Measurements from ENCODE around the gene HBS1L. TPM values are rescaled to one million over a fixed set of nuclear protein-coding genes. Genes with fewer than 3 reads are reported as not detected.

Gene HBS1L
- total RNA-seq, 2 experiments from 2014 or later = 82.9 to 93.1 TPM

DNA sequence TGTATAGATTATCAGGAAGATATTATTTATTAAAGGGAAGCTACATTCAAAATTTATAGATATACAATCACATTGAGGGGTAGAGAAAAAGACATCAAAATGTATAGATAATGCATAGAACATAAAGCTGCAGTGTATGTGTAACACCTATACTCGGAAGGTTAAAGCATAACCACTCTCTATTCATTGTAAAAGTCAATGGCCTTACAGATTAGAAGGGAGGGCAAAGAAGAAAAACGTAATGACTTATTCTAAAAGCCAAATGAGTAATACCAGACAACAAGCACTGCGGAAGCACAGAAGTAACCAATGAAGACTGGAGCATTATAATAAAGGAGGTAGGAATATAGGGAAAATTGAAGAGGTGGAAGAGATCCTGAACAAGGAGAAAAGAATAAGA lies 11.3 kb downstream of the HBS1L start:
- POLR2A ChIA-PET = interaction anchor here (0.6 to 2.9 kb wide), 13 partner anchors 8 to 419 kb away, joined by 3 to 23 read pairs (median 3); partner anchors contain the start of gene HBS1L
- H2AFZ ChIP-seq (ENCODE audit: low read length) = no peak overlapping the region
- peaks cover 21% of the 10 kb centered on the region for H4K20me1 ChIP-seq (ENCODE audit: insufficient read depth, low read length)
- no peak overlapping the region for H3K4me2 ChIP-seq (ENCODE audit: low read length)
- no TSS peak for BruUV-seq (replicated peaks)
- intact Hi-C loops (cut with micrococcal nuclease; ENCODE audit: unreplicated experiment) = no loop called here
- peaks cover 89% of the 10 kb centered on the region for H3K79me2 ChIP-seq (ENCODE audit: insufficient read depth, low read depth, low read length)
- no peak for DNase-seq (ENCODE audit: low spot score)
- H3K36me3 ChIP-seq (ENCODE audit: insufficient read depth, low read length) = peaks cover 78% of the 10 kb centered on the region
- CTCF ChIA-PET (ENCODE audit: unreplicated experiment) = no interaction called here
- H3K4me1 ChIP-seq (ENCODE audit: insufficient read depth, low read length, poor library complexity, severe bottlenecking) = peaks cover 22% of the 10 kb centered on the region
- H3K9me3 ChIP-seq (ENCODE audit: low read length) = no peaks in the 10 kb centered on the region
- H3K27ac ChIP-seq (ENCODE audit: low read depth, low read length, poor library complexity, severe bottlenecking) = no peak overlapping the region
- H3K9me2 ChIP-seq (ENCODE audit: insufficient read depth, low read length) = no peaks in the 10 kb centered on the region
- TF ChIP-seq, protein P1, sequence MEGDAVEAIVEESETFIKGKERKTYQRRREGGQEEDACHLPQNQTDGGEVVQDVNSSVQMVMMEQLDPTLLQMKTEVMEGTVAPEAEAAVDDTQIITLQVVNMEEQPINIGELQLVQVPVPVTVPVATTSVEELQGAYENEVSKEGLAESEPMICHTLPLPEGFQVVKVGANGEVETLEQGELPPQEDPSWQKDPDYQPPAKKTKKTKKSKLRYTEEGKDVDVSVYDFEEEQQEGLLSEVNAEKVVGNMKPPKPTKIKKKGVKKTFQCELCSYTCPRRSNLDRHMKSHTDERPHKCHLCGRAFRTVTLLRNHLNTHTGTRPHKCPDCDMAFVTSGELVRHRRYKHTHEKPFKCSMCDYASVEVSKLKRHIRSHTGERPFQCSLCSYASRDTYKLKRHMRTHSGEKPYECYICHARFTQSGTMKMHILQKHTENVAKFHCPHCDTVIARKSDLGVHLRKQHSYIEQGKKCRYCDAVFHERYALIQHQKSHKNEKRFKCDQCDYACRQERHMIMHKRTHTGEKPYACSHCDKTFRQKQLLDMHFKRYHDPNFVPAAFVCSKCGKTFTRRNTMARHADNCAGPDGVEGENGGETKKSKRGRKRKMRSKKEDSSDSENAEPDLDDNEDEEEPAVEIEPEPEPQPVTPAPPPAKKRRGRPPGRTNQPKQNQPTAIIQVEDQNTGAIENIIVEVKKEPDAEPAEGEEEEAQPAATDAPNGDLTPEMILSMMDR (conservative IDR thresholded peaks at IDR 0.05; ENCODE audit: low read length) = no peak
- TF ChIP-seq EZH2phosphoT487 (IDR thresholded peaks at IDR 0.05; ENCODE audit: borderline replicate concordance, low read depth, low read length) = no peak
- no peak overlapping the region for H3K4me3 ChIP-seq (ENCODE audit: low read depth, low read length, poor library complexity, severe bottlenecking)

DNA sequence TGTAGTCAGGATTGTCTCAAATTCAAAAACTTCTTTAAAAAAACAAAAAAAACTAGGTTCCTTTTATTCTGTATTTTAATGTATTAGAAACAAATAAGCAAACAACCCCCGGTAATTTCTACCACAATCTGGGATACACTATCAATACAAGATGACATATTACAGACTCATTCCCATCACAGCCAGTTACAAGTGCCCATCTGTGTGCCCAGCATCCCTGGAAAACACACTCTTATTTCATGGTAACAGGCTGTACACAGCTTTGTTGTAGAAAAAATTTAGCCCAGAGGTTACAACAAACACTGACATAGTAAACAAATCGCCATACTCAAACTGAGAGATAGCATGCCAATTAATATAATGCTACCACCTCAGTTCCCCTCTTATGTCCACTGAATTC lies 16.3 kb downstream of the HBS1L start:
- DNase-seq (ENCODE audit: low spot score) = no peak
- Histone ChIP-seq H3K4me2 (ENCODE audit: low read length) (no peak overlapping the region), H3K9me3 (ENCODE audit: low read length) (no peaks in the 10 kb centered on the region), H3K27ac (ENCODE audit: low read depth, low read length, poor library complexity, severe bottlenecking) (no peak overlapping the region), H3K79me2 (ENCODE audit: insufficient read depth, low read depth, low read length) (peaks cover 39% of the 10 kb centered on the region), H3K4me1 (ENCODE audit: insufficient read depth, low read length, poor library complexity, severe bottlenecking) (no peaks in the 10 kb centered on the region), H3K36me3 (ENCODE audit: insufficient read depth, low read length) (peaks cover 84% of the 10 kb centered on the region), H2AFZ (ENCODE audit: low read length) (no peak overlapping the region), H3K9me2 (ENCODE audit: insufficient read depth, low read length) (no peaks in the 10 kb centered on the region), H3K4me3 (ENCODE audit: low read depth, low read length, poor library complexity, severe bottlenecking) (no peak overlapping the region), H4K20me1 (ENCODE audit: insufficient read depth, low read length) (peaks cover 6% of the 10 kb centered on the region)
- BruUV-seq (replicated peaks) = no TSS peak
- TF ChIP-seq, protein P1 (conservative IDR thresholded peaks at IDR 0.05; ENCODE audit: low read length) = no peak
- TF ChIP-seq EZH2phosphoT487 (IDR thresholded peaks at IDR 0.05; ENCODE audit: borderline replicate concordance, low read depth, low read length) = no peak
- ChIA-PET POLR2A (interaction anchor here (1.2 to 2.4 kb wide), 2 partner anchors 9 to 11 kb away, joined by 8 read pairs; no protein-coding TSS in a partner anchor), CTCF (ENCODE audit: unreplicated experiment) (no interaction called here)
- intact Hi-C loops (cut with micrococcal nuclease; ENCODE audit: unreplicated experiment) = no loop called here

DNA sequence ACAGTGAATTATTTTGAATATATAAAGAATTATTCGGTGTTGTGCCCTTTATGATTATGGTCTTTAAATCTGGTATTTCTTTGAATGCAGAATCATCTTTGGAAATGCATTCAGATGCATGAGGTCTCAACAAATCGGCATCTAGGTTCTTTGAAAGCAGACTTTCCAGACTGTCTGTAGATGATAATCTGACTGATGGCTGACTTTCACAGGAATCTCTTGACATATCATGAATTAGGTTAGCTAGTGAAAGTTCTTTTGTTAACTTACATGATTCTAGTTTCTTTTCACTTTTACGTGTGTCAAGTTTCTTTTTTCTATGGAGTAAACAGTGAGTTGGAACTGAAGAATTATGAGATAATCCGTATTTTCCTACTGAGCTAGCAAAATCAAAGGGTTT lies 17.1 kb downstream of the HBS1L start:
- H2AFZ ChIP-seq (ENCODE audit: low read length) = no peak overlapping the region
- no peaks in the 10 kb centered on the region for H4K20me1 ChIP-seq (ENCODE audit: insufficient read depth, low read length)
- BruUV-seq (replicated peaks) = no TSS peak
- ChIA-PET POLR2A (interaction anchor here (1.3 to 1.7 kb wide), 2 partner anchors 18 to 79 kb away, joined by 4 read pairs; no protein-coding TSS in a partner anchor), CTCF (ENCODE audit: unreplicated experiment) (no interaction called here)
- no peaks in the 10 kb centered on the region for H3K9me3 ChIP-seq (ENCODE audit: low read length)
- no peak for DNase-seq (ENCODE audit: low spot score)
- H3K36me3 ChIP-seq (ENCODE audit: insufficient read depth, low read length) = peaks cover 83% of the 10 kb centered on the region
- H3K4me3 ChIP-seq (ENCODE audit: low read depth, low read length, poor library complexity, severe bottlenecking) = no peak overlapping the region
- TF ChIP-seq, protein P1 (conservative IDR thresholded peaks at IDR 0.05; ENCODE audit: low read length) = no peak
- no peak for TF ChIP-seq EZH2phosphoT487 (IDR thresholded peaks at IDR 0.05; ENCODE audit: borderline replicate concordance, low read depth, low read length)
- no peak overlapping the region for H3K27ac ChIP-seq (ENCODE audit: low read depth, low read length, poor library complexity, severe bottlenecking)
- H3K4me2 ChIP-seq (ENCODE audit: low read length) = no peak overlapping the region
- no peaks in the 10 kb centered on the region for H3K4me1 ChIP-seq (ENCODE audit: insufficient read depth, low read length, poor library complexity, severe bottlenecking)
- intact Hi-C loops (cut with micrococcal nuclease; ENCODE audit: unreplicated experiment) = no loop called here
- no peaks in the 10 kb centered on the region for H3K9me2 ChIP-seq (ENCODE audit: insufficient read depth, low read length)
- H3K79me2 ChIP-seq (ENCODE audit: insufficient read depth, low read depth, low read length) = peaks cover 31% of the 10 kb centered on the region
